NCI-H226 (cell line): ENCODE data around the gene ARID3B.

Experiments used
- DNase-seq: peaks from one replicate; pipeline ENCODE4 v3.0.0-alpha.2; 2015

ARID3B gene

DNA sequence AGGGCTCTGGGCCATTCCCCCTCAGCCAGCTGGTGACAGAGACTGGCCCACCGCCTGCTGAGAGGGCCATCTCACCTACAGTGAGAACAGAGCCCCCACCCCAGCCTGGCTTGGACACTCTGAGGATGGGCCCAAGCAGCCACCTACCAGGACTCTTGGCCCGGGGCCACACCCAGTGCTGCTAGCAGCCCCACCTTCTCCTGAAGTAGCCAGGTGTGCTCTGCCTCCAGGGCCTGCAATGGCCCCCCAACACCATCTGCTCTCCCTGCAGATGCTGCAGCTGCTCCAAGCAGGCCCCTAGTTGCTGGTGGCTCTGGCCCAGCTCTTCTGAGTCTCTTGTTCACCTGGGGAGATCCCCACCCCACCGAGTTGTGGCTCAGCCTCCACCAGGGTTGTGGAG lies 67.8 kb downstream of the ARID3B start:
- no peak for DNase-seq

- DNase-seq: no peak
Observed at GRCh38 chr15:74609938-74610301, 68.9 kb downstream of the ARID3B start.

- no peak for DNase-seq
Observed at GRCh38 chr15:74610302-74610951, 69.4 kb downstream of the ARID3B start.

DNA sequence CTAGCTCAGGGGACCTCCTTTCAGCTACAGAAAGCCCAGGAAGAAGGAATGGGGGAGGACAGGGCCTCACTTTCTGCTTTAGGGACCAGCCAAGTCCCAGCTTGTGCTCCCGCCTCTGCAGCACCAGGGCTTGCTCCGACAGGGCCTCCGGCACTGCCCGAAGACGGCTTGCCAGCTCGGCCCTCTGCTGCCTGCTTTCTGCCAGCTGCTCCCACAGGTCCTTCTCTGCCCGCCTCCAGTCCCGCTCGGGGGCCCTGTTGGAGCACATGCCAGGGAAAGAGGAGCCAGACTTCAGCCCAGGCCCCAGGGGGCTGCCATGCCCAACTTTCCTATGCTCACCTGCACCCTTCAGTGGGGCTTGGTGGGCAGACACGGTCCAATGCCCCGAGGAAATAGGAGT lies 70.3 kb downstream of the ARID3B start:
- no peak for DNase-seq

GRCh38 chr15:74611834-74612233 lies 70.8 kb downstream of the ARID3B start:
- no peak for DNase-seq

DNA sequence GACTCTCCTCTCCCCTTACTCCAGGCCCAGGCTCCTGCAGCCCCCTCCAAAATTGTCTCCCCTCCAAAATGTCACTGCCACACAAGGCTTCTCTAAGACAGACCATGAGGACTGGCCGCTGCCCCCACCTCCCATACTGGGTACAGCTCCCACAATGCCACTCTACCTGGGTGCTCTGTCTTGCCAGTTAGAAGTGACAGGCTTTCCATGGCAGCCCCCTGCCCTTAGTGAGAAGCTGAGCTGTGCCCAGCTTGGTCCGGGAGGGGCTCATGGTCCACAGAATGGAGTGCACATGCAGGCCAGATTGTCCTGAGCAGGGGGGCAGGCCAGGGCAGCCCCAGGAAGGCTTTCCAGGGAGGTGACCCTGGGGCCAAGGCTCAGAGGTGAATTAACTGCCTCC lies 71.7 kb downstream of the ARID3B start:
- DNase-seq: no peak

- peak; percentile 14 for DNase-seq
Observed at GRCh38 chr15:74613089-74613952, 72.3 kb downstream of the ARID3B start.

DNA sequence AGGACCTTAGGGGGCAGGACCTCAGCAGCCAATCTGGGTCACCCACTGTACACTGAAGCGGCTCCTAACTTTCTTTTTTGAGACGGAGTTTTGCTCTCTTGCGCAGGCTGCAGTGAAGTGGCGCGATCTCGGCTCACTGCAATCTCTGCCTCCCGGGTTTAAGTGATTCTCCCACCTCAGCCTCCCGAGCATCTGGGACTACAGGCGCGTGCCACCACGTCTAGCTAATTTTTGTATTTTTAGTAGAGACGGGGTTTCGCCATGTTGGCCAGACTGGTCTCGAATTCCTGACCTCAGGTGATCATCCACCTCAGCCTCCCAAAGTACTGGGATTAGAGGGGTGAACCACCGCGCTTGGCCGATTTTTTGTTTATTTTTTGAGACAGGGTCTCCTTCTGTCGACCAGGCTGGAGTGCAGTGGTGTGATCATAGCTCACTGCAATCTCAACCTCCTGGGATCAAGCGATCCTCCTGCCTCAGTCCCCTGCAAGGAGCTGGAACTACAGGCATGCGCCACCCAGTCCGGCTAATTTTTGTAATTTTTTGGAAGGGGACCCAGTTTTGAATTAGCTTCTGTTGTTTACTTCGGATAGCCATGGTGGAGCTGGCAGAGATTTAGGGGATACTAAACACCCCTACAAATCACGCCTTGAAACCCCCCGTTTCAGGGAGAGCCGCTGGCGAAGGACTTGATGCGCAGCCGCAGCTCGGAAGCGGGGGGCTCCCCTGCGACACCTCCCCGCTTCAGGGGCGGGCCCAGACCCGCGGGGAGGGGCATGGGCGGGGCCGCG lies 73.1 kb downstream of the ARID3B start:
- DNase-seq: no peak

DNA sequence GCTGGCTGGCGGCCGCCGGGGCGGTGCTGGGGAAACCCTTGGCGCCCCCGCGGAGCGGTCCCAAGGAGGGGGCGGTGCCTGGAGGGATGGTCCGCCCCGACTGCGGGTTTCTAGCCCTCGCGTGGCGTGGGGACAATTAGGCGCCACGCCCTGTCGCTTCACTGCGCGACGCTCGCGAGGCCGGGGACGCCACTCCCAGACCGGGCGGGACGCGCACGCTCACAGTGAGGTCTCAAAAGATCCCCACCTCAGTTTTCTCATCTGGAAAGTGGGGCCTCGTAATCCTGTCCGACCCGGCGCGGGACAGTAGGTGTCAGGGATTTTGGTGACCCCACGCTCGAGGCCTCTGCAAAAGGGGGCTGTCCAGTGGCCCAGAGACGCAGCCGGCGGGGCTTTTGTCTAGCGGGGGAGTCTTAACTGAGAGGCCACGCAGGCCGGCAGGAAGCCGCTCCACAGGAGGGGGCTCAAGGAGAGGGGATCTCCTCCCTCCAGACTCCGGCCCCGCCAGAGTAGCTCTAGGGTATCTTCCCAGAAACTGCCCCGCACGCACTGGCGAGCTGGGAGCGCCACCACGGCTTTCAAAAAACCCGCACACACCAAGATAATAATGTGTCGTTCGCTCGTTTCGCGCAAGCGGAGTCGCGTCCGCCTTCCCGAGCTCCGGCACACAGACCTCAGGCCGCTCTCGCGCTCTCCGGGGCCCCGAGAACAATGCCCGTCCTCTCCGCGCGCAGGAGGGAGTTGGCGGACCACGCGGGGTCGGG lies 73.9 kb downstream of the ARID3B start:
- DNase-seq: peak; percentile 66

GRCh38 chr15:74615508-74616365 lies 74.7 kb downstream of the ARID3B start, which contains the start of gene CLK3:
TSS of gene CLK3 (plus strand) at chr15:74615836. CDS start at chr15:74619197, 3,361 bp downstream.
- DNase-seq: peak; percentile 97

GRCh38 chr15:74616366-74616939 lies 75.4 kb downstream of the ARID3B start:
- DNase-seq: peak; percentile 79

DNA sequence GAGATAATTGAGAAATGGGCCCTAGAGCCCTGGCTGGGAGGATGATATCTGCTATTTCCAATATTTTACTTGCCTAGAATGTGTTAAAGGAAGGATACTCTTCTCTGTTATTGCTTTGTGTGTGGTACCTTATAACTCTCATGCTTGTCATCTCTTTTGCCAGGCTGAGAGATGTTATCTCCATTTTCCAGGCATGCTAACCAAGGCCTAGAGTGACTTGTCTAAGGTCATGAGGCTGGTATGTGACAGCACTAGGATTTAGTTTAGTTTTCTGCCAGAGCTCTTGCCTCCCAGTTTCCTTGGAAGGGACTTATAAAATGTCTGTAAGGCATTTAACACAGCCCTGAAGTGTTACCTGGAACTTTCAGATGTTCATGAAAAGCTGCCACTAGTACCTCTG lies 76.0 kb downstream of the ARID3B start:
- DNase-seq: no peak

DNA sequence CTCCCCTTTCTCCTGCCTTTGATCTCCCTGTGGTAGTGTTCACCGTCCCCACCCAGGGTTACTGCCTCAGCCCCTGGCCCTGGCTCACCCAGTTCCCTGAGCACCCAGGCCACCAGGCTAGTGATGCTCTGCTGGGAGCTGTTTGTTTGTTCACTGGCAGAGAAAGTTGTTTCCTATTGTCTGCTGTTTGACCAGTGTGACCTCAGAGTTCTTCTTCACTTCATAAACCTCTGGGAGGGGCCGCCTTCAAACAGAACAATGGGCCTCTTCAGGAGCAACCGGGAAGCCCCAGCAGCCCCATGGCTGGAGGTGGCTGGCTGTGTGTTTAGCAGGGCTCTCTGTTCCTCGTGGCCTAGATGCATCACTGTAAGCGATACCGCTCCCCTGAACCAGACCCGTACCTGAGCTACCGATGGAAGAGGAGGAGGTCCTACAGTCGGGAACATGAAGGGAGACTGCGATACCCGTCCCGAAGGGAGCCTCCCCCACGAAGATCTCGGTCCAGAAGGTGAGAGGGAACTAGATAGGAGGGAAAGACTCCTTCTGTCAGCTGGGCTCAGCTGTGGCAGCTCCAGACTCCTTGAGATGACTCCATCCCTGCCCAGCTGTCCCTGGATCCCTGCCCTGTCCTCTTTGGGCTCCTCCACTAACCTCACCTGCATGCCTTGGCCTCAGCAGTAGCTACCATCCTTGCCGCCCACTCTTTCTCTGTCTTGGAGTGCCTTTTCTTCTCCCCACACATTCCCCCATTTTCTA lies 78.0 kb downstream of the ARID3B start:
- no peak for DNase-seq

DNA sequence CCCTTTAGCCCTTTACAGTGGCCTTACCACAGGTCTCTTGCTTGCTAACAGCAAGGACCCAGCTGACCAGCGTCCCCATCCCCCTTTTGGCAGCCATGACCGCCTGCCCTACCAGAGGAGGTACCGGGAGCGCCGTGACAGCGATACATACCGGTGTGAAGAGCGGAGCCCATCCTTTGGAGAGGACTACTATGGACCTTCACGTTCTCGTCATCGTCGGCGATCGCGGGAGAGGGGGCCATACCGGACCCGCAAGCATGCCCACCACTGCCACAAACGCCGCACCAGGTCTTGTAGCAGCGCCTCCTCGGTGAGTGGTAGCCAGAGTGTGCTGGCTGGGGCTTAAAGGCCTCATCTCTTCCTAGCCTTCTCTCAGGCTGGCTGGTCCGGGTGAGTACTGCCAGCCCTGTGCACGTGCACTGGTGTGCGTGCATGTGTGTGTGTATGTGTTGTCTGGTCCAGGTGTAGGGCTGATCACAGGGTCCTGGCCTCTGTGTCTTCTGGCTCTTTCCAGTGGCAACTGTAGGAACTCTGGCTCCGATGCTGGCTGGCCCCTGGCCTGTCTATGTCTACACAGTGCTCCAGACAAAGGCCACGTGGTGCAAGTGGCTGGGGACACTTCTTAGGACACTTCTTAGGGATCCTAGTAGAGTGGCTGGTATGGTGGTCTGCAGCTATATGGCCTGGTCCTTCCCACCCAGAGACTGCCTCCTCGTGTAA lies 79.1 kb downstream of the ARID3B start:
- no peak for DNase-seq

DNA sequence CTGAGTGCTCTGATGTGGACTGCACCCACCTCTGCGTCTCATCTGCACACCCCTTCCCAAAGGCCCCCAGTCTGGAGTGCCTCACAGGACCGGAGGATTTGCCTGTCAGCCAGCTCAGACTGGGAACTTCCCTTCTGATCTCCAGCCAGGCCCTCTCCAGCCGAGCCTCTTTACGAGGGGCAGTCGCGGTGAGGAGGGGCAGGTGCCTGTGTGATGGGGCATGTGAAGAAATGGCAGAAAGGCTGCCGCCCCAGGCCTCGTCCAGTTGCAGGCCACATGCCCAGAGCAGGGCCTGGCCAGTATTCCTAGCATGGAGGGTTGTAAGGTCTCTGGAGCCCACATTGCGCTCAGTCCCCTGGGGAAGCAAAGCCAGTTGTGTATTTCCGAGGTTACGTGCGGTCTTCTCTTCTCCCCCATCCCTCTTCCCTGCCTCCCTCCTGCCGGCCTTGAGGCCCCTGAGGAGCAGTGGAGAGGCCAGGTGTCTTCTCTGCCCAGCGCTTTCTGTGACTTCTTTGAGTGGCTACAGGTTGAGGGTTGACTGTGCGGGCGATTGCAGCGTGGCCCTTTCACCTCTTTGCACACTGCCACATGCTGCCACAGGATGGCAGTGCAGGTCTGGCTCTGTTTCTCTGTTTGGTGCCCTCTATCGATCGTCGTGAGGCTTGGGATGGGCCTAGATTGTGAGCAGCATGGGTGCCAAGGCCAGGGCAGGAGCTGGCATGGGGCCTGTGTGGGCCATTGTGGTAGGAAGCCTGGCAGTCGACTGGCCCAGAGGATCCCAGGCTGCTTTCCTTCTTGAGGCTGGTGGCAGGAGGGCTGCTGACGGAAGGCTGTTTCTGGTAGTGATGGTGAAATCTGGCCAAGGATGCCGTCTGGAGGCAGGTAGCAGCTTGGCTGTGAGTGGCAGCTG lies 79.9 kb downstream of the ARID3B start:
- DNase-seq: peak; percentile 52

DNA sequence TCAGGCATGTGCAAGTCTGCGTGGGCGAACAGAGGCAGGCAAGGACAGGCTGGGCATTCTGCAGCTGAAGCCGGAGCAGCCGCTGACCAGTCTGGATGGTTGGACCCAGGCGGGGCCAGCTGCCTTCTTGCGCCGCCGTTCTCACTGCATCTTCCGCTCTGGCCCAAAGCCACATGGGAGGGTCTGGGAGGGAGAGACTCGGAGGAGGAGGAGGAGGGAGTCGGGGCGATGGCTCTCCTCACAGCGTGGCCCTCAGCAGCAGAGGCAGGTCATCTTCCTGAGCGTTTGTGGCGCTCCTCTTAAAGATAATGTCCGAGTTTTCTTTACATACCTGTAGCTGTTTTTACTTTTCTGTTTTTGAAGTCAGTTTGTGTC lies 80.5 kb downstream of the ARID3B start:
- DNase-seq: no peak

DNA sequence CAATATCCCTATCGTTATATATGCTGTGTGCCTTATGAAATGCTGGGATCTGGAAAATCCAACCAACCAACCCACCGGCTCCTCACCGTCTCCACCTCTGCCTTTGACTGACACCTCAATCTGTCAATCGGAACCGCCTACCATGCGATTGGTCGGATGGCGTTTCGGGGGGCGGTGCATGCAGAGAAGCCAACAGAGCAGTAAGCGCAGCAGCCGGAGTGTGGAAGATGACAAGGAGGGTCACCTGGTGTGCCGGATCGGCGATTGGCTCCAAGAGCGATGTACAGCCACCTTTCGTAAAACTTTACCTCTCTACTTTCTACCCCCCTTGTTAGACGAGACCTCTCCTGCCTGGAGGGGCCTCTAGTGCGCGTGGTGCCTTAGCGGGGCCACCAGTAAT lies 80.9 kb downstream of the ARID3B start:
- no peak for DNase-seq

GRCh38 chr15:74622758-74623157 lies 81.7 kb downstream of the ARID3B start:
- no peak for DNase-seq
